AG04450 (cell line): ENCODE data around the gene CAPSL. TPM values are rescaled to one million over a fixed set of nuclear protein-coding genes. Genes with fewer than 3 reads are reported as not detected.

ENCODE experiments used
- CTCF ChIA-PET: fragments of 300-600, 350-600 bp; formaldehyde crosslinking; extraction: SDS; loops from one replicate; lab custom pipeline; 2022; ENCODE audit warnings: antibody characterized with exemption, inconsistent platforms; lab: Charles Lee
- POLR2A ChIA-PET: fragments of 350-600 bp; formaldehyde crosslinking; extraction: SDS; loops from one replicate; lab custom pipeline; 2021; ENCODE audit warnings: antibody characterized with exemption, inconsistent platforms; lab: Yijun Ruan, JAX
- DNase-seq: peaks from one replicate; pipeline ENCODE4 v3.0.0-alpha.2; 2011; ENCODE audit warnings: low read depth, low spot score
- H3K27ac ChIP-seq: one replicate; pipeline ENCODE4 v1.5.1; 2012; ENCODE audit warnings: low read depth, low read length, control low read depth
- H3K27me3 ChIP-seq: one replicate; pipeline ENCODE4 v1.6.0; 2012; ENCODE audit warnings: low read length; ENCODE audit not compliant: control insufficient read depth, insufficient read depth
- H3K4me3 ChIP-seq: 2 replicates; pipeline ENCODE4 v1.5.1; 2011; ENCODE audit warnings: mild to moderate bottlenecking, low read depth, low read length, control low read depth
- H3K9me3 ChIP-seq: 2 replicates; pipeline ENCODE4 v1.5.1; 2012; ENCODE audit warnings: low read length; ENCODE audit not compliant: control insufficient read depth, insufficient read depth
- CTCF ChIP-seq: IDR thresholded peaks from 2 replicates; pipeline ENCODE4 v1.5.1; 2011; ENCODE audit warnings: low read depth, low read length, control low read depth, inconsistent platforms
- polyA plus RNA-seq: library from polyadenylated mRNA; depleted of rRNA; stranded (reverse); fragments of >200 nt; gene quantifications from 2 replicates; pipeline ENCODE4 v1.2.3, GENCODE V29; 2011

CAPSL gene
- polyA plus RNA-seq, 1 experiment: 0.09 TPM

DNA sequence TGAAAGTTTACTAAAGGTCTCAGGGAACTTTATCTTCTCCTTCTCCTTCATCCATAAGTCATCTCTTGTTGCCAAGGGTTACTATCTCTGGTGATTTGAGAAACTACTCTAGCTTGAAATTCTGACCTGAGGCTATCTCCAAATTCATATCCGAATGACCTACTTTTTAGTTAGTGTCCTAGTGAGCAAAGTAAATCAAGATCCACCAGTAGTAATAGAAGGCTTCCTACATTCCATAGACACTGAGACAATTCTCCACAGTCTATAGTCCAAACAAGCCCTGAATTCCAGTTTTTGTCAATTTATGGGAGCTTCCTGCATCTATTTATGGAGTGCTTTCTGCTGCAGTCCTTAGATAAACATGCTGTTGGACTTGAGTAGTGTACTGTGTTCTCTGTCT lies 76.7 kb downstream of the CAPSL start:
- no peaks in the 10 kb centered on the region for H3K9me3 ChIP-seq
- ChIA-PET CTCF (interaction anchor here (1.0 to 4.0 kb wide), 2 partner anchors 64 to 444 kb away, joined by 3 to 19 read pairs; no protein-coding TSS in a partner anchor), POLR2A (no interaction called here)
- no peak for TF ChIP-seq CTCF
- no peak for DNase-seq
- no peaks in the 10 kb centered on the region for H3K27me3 ChIP-seq
- H3K27ac ChIP-seq: no peak overlapping the region
- H3K4me3 ChIP-seq: no peak overlapping the region

DNA sequence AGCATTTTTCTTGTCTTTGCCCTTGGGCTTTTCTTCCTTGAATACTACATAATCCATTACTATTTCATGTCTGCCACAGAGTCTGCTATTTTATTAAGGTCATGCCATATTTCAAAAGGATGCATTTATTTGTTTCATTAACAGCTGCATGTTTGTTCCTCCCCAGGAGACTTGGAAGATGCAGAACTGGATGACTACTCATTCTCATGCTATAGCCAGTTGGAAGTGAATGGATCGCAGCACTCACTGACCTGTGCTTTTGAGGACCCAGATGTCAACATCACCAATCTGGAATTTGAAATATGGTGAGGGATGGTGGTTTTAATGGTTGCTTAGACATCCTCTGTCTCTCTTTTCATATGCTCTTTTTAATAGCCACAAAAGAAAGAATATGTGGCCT lies 77.7 kb downstream of the CAPSL start:
- no peak overlapping the region for H3K4me3 ChIP-seq
- ChIA-PET POLR2A (no interaction called here), CTCF (interaction anchor here (4.0 kb wide), 1 partner anchor 65 kb away, joined by 19 read pairs; no protein-coding TSS in a partner anchor)
- no peaks in the 10 kb centered on the region for H3K9me3 ChIP-seq
- no peak for TF ChIP-seq CTCF
- H3K27me3 ChIP-seq: no peaks in the 10 kb centered on the region
- no peak for DNase-seq
- H3K27ac ChIP-seq: no peak overlapping the region

GRCh38 chr5:35859101-35859661 lies 79.2 kb downstream of the CAPSL start:
- Histone ChIP-seq H3K9me3 (no peaks in the 10 kb centered on the region), H3K27ac (peak overlapping the region; percentile 33), H3K4me3 (peak overlapping the region; percentile 26; the same call in 1 of the 2 replicates), H3K27me3 (no peaks in the 10 kb centered on the region)
- ChIA-PET POLR2A (interaction anchor here (0.6 kb wide), 1 partner anchor 293 kb away, joined by 3 read pairs; the partner anchor contains the start of genes LMBRD2 and SKP2), CTCF (interaction anchor here (0.6 to 4.0 kb wide), 5 partner anchors 17 to 242 kb away, joined by 3 to 19 read pairs (median 7); no protein-coding TSS in a partner anchor)
- DNase-seq: no peak
- TF ChIP-seq CTCF: no peak

DNA sequence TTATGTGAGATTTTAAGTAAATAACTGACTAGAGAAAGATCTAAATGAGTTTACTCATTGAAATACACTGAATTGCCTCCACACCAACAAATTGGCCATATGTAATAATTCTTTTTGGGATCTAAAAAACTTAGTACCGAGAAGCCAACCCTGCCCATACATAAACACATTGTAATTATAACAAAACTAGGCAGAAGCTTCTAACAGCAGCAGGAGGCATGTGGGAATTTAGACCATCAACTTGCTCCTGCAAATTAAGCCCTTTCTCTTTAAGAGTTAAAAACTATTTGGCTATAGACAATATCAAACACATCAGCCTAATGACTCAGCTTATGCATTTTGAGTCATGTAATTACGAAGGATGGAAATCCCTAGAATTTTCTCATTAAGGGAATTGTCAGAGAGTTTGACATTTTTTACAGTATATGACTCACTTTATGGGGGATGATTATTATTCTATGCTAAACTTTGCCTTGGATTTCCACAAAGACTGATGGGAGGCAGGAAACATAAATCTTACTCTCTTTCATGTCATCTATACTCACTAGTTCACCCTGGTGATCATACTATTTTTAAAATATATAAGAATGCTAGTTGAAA lies 80.7 kb downstream of the CAPSL start:
- CTCF ChIA-PET: interaction anchor here (0.6 to 4.0 kb wide), 5 partner anchors 66 to 241 kb away, joined by 3 to 19 read pairs (median 7); no protein-coding TSS in a partner anchor
- Histone ChIP-seq H3K27ac (no peak overlapping the region), H3K4me3 (peak overlapping the region; percentile 38), H3K9me3 (no peaks in the 10 kb centered on the region), H3K27me3 (no peaks in the 10 kb centered on the region)
- no peak for TF ChIP-seq CTCF
- peak; percentile 26 for DNase-seq
- POLR2A ChIA-PET: interaction anchor here (0.6 kb wide), 1 partner anchor 98 kb away, joined by 3 read pairs; no protein-coding TSS in a partner anchor
